NCI-H345 treated with DMSO at 0.1 percent for 48 hours (cell line): Measurements from ENCODE around the gene PRR30.
"Not testable (repeated sequence)": the region's sequence is repeated elsewhere in the genome, so short reads cannot be mapped to it uniquely, and the experiment has no call there.

Experiments
- DNase-seq: peaks from one replicate; lab custom pipeline; 2025; ENCODE audit not compliant: unreplicated experiment; lab: John Stamatoyannopoulos, UW

Gene PRR30

GRCh38 chr2:27139310-27139709 lies at the start of gene PRR30:
Gene PRR30 (minus strand): TSS chr2:27139410. CDS start chr2:27138329, 1,081 bp downstream.
- no peak for DNase-seq

GRCh38 chr2:27186613-27187345 lies 47.6 kb upstream of the PRR30 start:
- no peak for DNase-seq

GRCh38 chr2:27185331-27186026 lies 46.3 kb upstream of the PRR30 start:
- DNase-seq, result no peak

- no peak for DNase-seq
These were observed 44.9 kb upstream of the PRR30 start for GRCh38 chr2:27184115-27184514.

GRCh38 chr2:27182346-27182745 lies 43.1 kb upstream of the PRR30 start:
- no peak for DNase-seq

- DNase-seq, result no peak
These were observed 40.3 kb upstream of the PRR30 start for GRCh38 chr2:27179344-27180000.

- no peak for DNase-seq
These were observed 39.3 kb upstream of the PRR30 start for GRCh38 chr2:27178469-27178868.

GRCh38 chr2:27177441-27178351 lies 38.5 kb upstream of the PRR30 start:
- DNase-seq, result no peak

GRCh38 chr2:27175781-27176180 lies 36.6 kb upstream of the PRR30 start:
- not testable (repeated sequence) for DNase-seq

GRCh38 chr2:27175330-27175729 lies 36.1 kb upstream of the PRR30 start:
- DNase-seq, result no peak

GRCh38 chr2:27174638-27175037 lies 35.4 kb upstream of the PRR30 start:
- no peak for DNase-seq

GRCh38 chr2:27171351-27171848 lies 32.2 kb upstream of the PRR30 start:
- no peak for DNase-seq

- DNase-seq, result no peak
These were observed 31.5 kb upstream of the PRR30 start for GRCh38 chr2:27170581-27171337.

- no peak for DNase-seq
These were observed 26.0 kb upstream of the PRR30 start for GRCh38 chr2:27164960-27165763.

GRCh38 chr2:27162151-27163121 lies 23.2 kb upstream of the PRR30 start:
- DNase-seq, result no peak

- DNase-seq, result no peak
These were observed 21.0 kb upstream of the PRR30 start for GRCh38 chr2:27160191-27160590.

GRCh38 chr2:27159271-27159670 lies 20.1 kb upstream of the PRR30 start:
- DNase-seq, result no peak

GRCh38 chr2:27158468-27158867 lies 19.3 kb upstream of the PRR30 start:
- no peak for DNase-seq
